ENCODE measurements around the gene PNPLA8. TPM values are rescaled to one million over a fixed set of nuclear protein-coding genes. Genes with fewer than 3 reads are reported as not detected.

Gene PNPLA8
- polyA plus RNA-seq, 1 donor from 2014 or later: 85.1 TPM

DNA sequence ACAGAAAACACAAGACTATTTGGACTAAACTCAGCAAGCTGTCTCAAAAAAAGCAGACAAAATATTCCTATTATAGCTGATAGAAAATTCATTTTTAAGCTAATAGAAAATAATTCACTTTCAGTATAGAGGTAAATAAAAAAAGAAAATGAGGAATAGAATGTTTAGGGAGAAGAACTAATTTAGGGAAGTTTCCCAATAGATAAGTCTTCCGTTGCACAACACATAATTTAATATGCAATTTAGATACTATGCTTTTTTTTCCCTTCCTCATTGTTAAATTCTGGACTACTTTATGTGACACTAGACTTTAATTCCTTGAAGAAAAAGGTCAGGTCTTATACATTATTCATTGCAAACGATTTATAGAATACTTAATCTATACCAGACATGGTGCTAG, 10.3 kb downstream of the PNPLA8 start:
- no peak overlapping the region for H3K4me2 ChIP-seq (ENCODE audit: low read length)
- H3K4me3 ChIP-seq (ENCODE audit: low read length): no peak overlapping the region
- H4K20me1 ChIP-seq (ENCODE audit: insufficient read depth): no peaks in the 10 kb centered on the region
- peaks cover 34% of the 10 kb centered on the region for H3K79me2 ChIP-seq (replicated peaks; ENCODE audit: insufficient read depth, low read length)
- H3K9ac ChIP-seq (ENCODE audit: low read length): no peak overlapping the region
- no peaks in the 10 kb centered on the region for H3K27me3 ChIP-seq (ENCODE audit: insufficient read depth, low read depth, low read length)
- H3K27ac ChIP-seq (ENCODE audit: low read length): no peak overlapping the region
- TF ChIP-seq, protein P1, sequence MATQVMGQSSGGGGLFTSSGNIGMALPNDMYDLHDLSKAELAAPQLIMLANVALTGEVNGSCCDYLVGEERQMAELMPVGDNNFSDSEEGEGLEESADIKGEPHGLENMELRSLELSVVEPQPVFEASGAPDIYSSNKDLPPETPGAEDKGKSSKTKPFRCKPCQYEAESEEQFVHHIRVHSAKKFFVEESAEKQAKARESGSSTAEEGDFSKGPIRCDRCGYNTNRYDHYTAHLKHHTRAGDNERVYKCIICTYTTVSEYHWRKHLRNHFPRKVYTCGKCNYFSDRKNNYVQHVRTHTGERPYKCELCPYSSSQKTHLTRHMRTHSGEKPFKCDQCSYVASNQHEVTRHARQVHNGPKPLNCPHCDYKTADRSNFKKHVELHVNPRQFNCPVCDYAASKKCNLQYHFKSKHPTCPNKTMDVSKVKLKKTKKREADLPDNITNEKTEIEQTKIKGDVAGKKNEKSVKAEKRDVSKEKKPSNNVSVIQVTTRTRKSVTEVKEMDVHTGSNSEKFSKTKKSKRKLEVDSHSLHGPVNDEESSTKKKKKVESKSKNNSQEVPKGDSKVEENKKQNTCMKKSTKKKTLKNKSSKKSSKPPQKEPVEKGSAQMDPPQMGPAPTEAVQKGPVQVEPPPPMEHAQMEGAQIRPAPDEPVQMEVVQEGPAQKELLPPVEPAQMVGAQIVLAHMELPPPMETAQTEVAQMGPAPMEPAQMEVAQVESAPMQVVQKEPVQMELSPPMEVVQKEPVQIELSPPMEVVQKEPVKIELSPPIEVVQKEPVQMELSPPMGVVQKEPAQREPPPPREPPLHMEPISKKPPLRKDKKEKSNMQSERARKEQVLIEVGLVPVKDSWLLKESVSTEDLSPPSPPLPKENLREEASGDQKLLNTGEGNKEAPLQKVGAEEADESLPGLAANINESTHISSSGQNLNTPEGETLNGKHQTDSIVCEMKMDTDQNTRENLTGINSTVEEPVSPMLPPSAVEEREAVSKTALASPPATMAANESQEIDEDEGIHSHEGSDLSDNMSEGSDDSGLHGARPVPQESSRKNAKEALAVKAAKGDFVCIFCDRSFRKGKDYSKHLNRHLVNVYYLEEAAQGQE (IDR thresholded peaks at IDR 0.05; ENCODE audit: borderline replicate concordance): no peak
- TF ChIP-seq EZH2 (IDR thresholded peaks at IDR 0.05; ENCODE audit: borderline replicate concordance, insufficient read depth, low read length, poor library complexity, severe bottlenecking) (no peak), EP300 (conservative IDR thresholded peaks at IDR 0.05; ENCODE audit: poor library complexity, severe bottlenecking) (no peak), SMC3 (conservative IDR thresholded peaks at IDR 0.05; ENCODE audit: poor library complexity) (no peak), TAF1 (IDR thresholded peaks at IDR 0.05; ENCODE audit: low read depth) (no peak), POLR2AphosphoS5 (IDR thresholded peaks at IDR 0.05) (no peak), MXI1 (conservative IDR thresholded peaks at IDR 0.05; ENCODE audit: poor library complexity, severe bottlenecking) (no peak), RAD21 (conservative IDR thresholded peaks at IDR 0.05) (no peak)
- TF ChIP-seq, protein P2, sequence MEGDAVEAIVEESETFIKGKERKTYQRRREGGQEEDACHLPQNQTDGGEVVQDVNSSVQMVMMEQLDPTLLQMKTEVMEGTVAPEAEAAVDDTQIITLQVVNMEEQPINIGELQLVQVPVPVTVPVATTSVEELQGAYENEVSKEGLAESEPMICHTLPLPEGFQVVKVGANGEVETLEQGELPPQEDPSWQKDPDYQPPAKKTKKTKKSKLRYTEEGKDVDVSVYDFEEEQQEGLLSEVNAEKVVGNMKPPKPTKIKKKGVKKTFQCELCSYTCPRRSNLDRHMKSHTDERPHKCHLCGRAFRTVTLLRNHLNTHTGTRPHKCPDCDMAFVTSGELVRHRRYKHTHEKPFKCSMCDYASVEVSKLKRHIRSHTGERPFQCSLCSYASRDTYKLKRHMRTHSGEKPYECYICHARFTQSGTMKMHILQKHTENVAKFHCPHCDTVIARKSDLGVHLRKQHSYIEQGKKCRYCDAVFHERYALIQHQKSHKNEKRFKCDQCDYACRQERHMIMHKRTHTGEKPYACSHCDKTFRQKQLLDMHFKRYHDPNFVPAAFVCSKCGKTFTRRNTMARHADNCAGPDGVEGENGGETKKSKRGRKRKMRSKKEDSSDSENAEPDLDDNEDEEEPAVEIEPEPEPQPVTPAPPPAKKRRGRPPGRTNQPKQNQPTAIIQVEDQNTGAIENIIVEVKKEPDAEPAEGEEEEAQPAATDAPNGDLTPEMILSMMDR (IDR thresholded peaks at IDR 0.05; ENCODE audit: poor library complexity, severe bottlenecking): no peak
- no peaks in the 10 kb centered on the region for H3K9me3 ChIP-seq (ENCODE audit: low read length)
- H2AFZ ChIP-seq (ENCODE audit: low read depth, low read length): no peak overlapping the region
- H3F3A ChIP-seq (ENCODE audit: insufficient read depth, low read length, poor library complexity, severe bottlenecking): no peaks in the 10 kb centered on the region
- H3K36me3 ChIP-seq (ENCODE audit: insufficient read depth, low read length): peaks cover 19% of the 10 kb centered on the region
- H3K9me2 ChIP-seq (ENCODE audit: insufficient read depth, low read length): no peaks in the 10 kb centered on the region

DNA sequence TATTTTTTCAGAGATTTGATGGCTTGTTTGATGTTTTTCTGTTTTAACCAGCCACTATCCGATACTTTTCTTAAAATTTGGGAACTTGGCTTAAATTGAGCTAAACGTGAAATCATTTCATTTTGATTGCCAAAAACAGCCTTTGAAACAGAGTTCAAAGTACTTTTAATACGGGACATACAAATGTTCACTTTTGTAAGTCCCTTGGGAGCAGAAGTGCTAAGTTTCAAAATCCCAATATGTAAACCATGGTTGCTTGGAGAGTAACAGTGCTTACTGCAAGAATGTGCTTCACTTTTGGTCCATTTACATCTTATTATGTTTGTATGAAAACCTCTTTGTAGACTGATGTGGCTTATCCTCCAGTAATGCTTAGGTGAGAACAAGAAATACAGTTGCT, 10.9 kb downstream of the PNPLA8 start:
- Histone ChIP-seq H3K9me2 (ENCODE audit: insufficient read depth, low read length) (no peaks in the 10 kb centered on the region), H2AFZ (ENCODE audit: low read depth, low read length) (no peak overlapping the region), H3K9me3 (ENCODE audit: low read length) (no peaks in the 10 kb centered on the region), H3F3A (ENCODE audit: insufficient read depth, low read length, poor library complexity, severe bottlenecking) (no peaks in the 10 kb centered on the region), H4K20me1 (ENCODE audit: insufficient read depth) (no peaks in the 10 kb centered on the region), H3K27ac (ENCODE audit: low read length) (no peak overlapping the region), H3K27me3 (ENCODE audit: insufficient read depth, low read depth, low read length) (no peaks in the 10 kb centered on the region), H3K36me3 (ENCODE audit: insufficient read depth, low read length) (peaks cover 19% of the 10 kb centered on the region), H3K9ac (ENCODE audit: low read length) (no peak overlapping the region), H3K79me2 (replicated peaks; ENCODE audit: insufficient read depth, low read length) (peaks cover 28% of the 10 kb centered on the region), H3K4me3 (ENCODE audit: low read length) (no peak overlapping the region), H3K4me2 (ENCODE audit: low read length) (no peak overlapping the region)
- TF ChIP-seq, protein P2 (IDR thresholded peaks at IDR 0.05; ENCODE audit: poor library complexity, severe bottlenecking): no peak
- TF ChIP-seq EP300 (conservative IDR thresholded peaks at IDR 0.05; ENCODE audit: poor library complexity, severe bottlenecking) (no peak), SMC3 (conservative IDR thresholded peaks at IDR 0.05; ENCODE audit: poor library complexity) (no peak), POLR2AphosphoS5 (IDR thresholded peaks at IDR 0.05) (no peak), TAF1 (IDR thresholded peaks at IDR 0.05; ENCODE audit: low read depth) (no peak), EZH2 (IDR thresholded peaks at IDR 0.05; ENCODE audit: borderline replicate concordance, insufficient read depth, low read length, poor library complexity, severe bottlenecking) (no peak), RAD21 (conservative IDR thresholded peaks at IDR 0.05) (no peak), MXI1 (conservative IDR thresholded peaks at IDR 0.05; ENCODE audit: poor library complexity, severe bottlenecking) (no peak)
- TF ChIP-seq, protein P1 (IDR thresholded peaks at IDR 0.05; ENCODE audit: borderline replicate concordance): no peak

Data from neural cell (in vitro differentiated cells).